Measurements from ENCODE around the gene INAFM2.

GRCh38 chr15:40292246-40292645 lies 31.2 kb upstream of the INAFM2 start:
- TF ChIP-seq CTCF (conservative IDR thresholded peaks at IDR 0.05; ENCODE audit: low read depth, low read length) (no peak), USF2 (IDR thresholded peaks at IDR 0.05; ENCODE audit: low read depth, low read length) (no peak), RAD21 (IDR thresholded peaks at IDR 0.05; ENCODE audit: low read length) (no peak), MAZ (IDR thresholded peaks at IDR 0.05; ENCODE audit: borderline replicate concordance, low read depth, low read length) (no peak)
